Pancreas (tissue), 10 donors: Measurements from ENCODE around the gene ARFGAP1. TPM values are rescaled to one million over a fixed set of nuclear protein-coding genes. Genes with fewer than 3 reads are reported as not detected.

Source experiments
- ATAC-seq, 4 donors: fragments of 200-7000 bp; cut with Tn5 transposase; one replicate each; pipeline versions ENCODE4 v1.8.0 to v1.9.1; 2020; ENCODE audit warnings: mild to moderate bottlenecking in 4 of 4, moderate library complexity in 4 of 4
- DNase-seq, 6 donors: peaks; one replicate each; pipeline ENCODE4 v3.0.0-alpha.2; 2020
- FAIRE-seq: peaks from 2 replicates; lab custom pipeline; 2012; peaks lifted over from hg19 to GRCh38; lab: Jason Lieb, UNC
- H3K27ac ChIP-seq, 4 donors: fragments of 200-600 bp; sonication (generic); 1 replicate in 3 of 4; 2 replicates in 1 of 4; pipeline versions ENCODE4 v1.5.0 to v1.8.0; 2020
- H3K27me3 ChIP-seq, 4 donors: fragments of 200-600 bp; one replicate each; pipeline ENCODE4 v1.8.0; 2021
- H3K36me3 ChIP-seq, 3 donors: fragments of 200-600 bp; sonication (generic) in 1 of 3; one replicate each; pipeline versions ENCODE4 v1.5.0 to v1.8.0; 2020 to 2021
- H3K4me1 ChIP-seq, 3 donors: fragments of 200-600 bp; one replicate each; pipeline ENCODE4 v1.8.0; 2021
- H3K4me3 ChIP-seq, 4 donors: fragments of 200-600 bp; sonication (generic) in 2 of 4; one replicate each; pipeline versions ENCODE4 v1.5.0 to v1.8.0; 2020 to 2021
- H3K9me3 ChIP-seq, 4 donors: fragments of 200-600 bp; one replicate each; pipeline ENCODE4 v1.8.0; 2021
- WGBS, 2 donors: extraction: QIAGEN DNeasy Blood & Tissue Kit; methylation state at CpG; one replicate each; pipeline ENCODE4 v1.1.7; 2013; 5-methylcytosine and 5-hydroxymethylcytosine counted together
- intact Hi-C, 3 donors: fragments of 100-400 bp; cut with DNase I; formaldehyde crosslinking; loops; one replicate each; pipeline versions ENCODE4 v1.11.1 to v1.14.2; 2022
- polyA plus RNA-seq, 2 donors: library from polyadenylated mRNA; stranded (reverse); fragments of 200-250 nt; gene quantifications; one replicate each; pipeline ENCODE4 v1.2.3, GENCODE V29; 2013
- total RNA-seq, 6 donors: library from RNA; stranded (reverse); fragmentation: NEBNext Ultra II Directional in 4 of 6; extraction: Animal tissue kit (Norgen Biotek cat#: 25700) in 4 of 6; gene quantifications; one replicate each; pipeline versions ENCODE4 v1.2.1 to v1.2.4, GENCODE V29; 2021 to 2023
- TF ChIP-seq, protein P1 (sequence below), 4 donors: fragments of 200-600 bp; sonication (generic) in 3 of 4; IDR thresholded peaks; one replicate each; pipeline versions ENCODE4 v1.5.0 to v1.8.0; 2021; ENCODE audit warnings: antibody characterized with exemption in 4 of 4
- donor health status: healthy with polysubstance abuse.
- donor health status: DM: no; HTN: no; CAD: no; lungs with moderate emphysema.
- donor health status: DM: no; HTN: no; CAD: no.
- donor health status: control.
- donor health status: control.
- donor health status: Bipolar disorder and iron deficiency.
- donor health status: DM: yes; HTN: yes; CAD: no.
- donor health status: DM: no; HTN: no; CAD: no.
- donor health status: DM: no; HTN: no; CAD: no.
- donor health status: DM: yes; HTN: yes; CAD: no.

The ARFGAP1 gene
- total and polyA plus RNA-seq, 8 donors, result 34.0 to 251 (median 53.3) TPM

DNA sequence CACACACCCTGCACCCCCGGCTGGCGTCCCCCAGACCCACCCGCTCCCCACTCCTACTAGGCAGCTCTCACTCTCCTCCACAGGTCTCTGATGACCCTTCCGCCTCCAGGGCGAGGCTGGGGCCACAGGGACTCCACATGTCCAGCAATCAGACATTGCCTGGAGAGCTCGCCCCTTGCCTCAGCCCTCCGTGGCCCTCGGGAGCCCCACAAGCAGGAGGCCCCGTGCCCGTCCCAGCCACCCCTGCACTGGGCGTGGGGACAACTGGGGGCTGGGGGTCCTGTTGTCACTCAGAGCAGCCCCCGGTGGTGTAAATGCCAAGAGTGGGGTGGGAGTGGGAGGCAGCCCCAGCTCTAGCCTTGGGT is 21.9 kb downstream of the ARFGAP1 start:
- TF ChIP-seq, protein P1, sequence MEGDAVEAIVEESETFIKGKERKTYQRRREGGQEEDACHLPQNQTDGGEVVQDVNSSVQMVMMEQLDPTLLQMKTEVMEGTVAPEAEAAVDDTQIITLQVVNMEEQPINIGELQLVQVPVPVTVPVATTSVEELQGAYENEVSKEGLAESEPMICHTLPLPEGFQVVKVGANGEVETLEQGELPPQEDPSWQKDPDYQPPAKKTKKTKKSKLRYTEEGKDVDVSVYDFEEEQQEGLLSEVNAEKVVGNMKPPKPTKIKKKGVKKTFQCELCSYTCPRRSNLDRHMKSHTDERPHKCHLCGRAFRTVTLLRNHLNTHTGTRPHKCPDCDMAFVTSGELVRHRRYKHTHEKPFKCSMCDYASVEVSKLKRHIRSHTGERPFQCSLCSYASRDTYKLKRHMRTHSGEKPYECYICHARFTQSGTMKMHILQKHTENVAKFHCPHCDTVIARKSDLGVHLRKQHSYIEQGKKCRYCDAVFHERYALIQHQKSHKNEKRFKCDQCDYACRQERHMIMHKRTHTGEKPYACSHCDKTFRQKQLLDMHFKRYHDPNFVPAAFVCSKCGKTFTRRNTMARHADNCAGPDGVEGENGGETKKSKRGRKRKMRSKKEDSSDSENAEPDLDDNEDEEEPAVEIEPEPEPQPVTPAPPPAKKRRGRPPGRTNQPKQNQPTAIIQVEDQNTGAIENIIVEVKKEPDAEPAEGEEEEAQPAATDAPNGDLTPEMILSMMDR (IDR thresholded peaks at IDR 0.05), result no peak
- Histone ChIP-seq H3K27me3 (peaks cover 0 to 9% (median 0%) of the 10 kb centered on the region in 4 donors), H3K36me3 (no peaks in the 10 kb centered on the region), H3K27ac (no peak overlapping the region), H3K4me1 (no peaks in the 10 kb centered on the region), H3K4me3 (no peak overlapping the region), H3K9me3 (no peaks in the 10 kb centered on the region)
- DNase-seq (peak in 2 of 6 donors; percentile 17 to 70), FAIRE-seq (no peak), ATAC-seq (no peak)
- intact Hi-C loops, result no loop called here
- 66 to 78% methylated on average over 12 of the region's 12 CpGs for WGBS, 2 donors

DNA sequence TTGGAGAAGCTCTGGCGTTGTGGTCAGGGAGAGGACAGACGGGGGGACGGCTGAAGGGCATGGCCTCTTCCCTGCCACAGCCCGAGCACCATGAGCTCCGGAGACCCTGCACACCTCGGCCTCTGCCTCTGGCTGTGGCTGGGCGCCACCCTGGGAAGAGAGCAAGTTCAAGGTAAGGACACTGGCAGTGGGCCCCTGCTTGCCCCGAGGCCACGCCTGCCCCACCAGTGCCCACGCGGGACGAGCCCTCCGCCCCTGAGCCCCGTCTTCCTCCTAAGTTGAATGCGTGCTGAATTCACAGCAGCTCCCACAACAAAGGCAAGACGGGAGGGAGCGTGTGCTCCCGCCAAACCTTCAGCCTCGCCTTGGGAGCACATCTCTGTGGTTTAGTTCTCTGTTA is 22.4 kb downstream of the ARFGAP1 start:
- Histone ChIP-seq H3K9me3 (no peaks in the 10 kb centered on the region), H3K27me3 (peaks cover 0 to 9% (median 0%) of the 10 kb centered on the region in 4 donors)
- ATAC-seq, result no peak

DNA sequence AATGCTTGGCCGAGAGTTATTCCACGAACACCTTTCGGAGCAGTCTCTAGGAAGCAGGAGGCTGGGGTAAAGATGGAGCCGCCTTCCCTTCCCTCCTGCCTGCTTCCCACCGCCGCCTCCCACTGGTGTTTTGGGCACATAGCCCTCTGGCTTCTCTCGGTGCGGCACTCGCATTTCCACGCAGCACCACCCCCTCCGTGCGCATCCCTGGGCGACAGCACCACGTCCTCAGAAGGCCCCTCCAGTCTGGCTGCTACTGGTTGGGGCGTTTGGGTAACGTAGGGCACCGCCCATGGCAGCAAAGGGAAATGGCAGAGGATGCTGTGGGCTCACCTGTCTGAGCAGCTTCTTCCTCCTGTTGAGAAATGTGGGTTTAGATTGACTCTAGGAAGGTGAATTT is 22.8 kb downstream of the ARFGAP1 start:
- TF ChIP-seq, protein P1 (IDR thresholded peaks at IDR 0.05), result no peak
- Histone ChIP-seq H3K27ac (no peak overlapping the region), H3K4me1 (no peaks in the 10 kb centered on the region), H3K27me3 (peaks cover 0 to 9% (median 0%) of the 10 kb centered on the region in 4 donors), H3K36me3 (no peaks in the 10 kb centered on the region), H3K9me3 (no peaks in the 10 kb centered on the region), H3K4me3 (no peak overlapping the region)
- intact Hi-C loops, result no loop called here
- FAIRE-seq, result no peak
- WGBS, 2 donors, result 18 to 20% methylated on average over 17 of the region's 17 CpGs
- peak in 2 of 6 donors; percentile 5 to 40 for DNase-seq
- ATAC-seq, result no peak

More for the DNA sequence above, 22.4 kb downstream of the ARFGAP1 start:
- DNase-seq (peak in 2 of 6 donors; percentile 16 to 70), FAIRE-seq (no peak)
- H3K4me3 ChIP-seq, result no peak overlapping the region
- H3K27ac ChIP-seq, result no peak overlapping the region
- TF ChIP-seq, protein P1 (IDR thresholded peaks at IDR 0.05), result no peak
- no peaks in the 10 kb centered on the region for H3K4me1 ChIP-seq
- H3K36me3 ChIP-seq, result no peaks in the 10 kb centered on the region
- intact Hi-C loops, result no loop called here
- 22 to 26% methylated on average over 19 of the region's 19 CpGs for WGBS, 2 donors

DNA sequence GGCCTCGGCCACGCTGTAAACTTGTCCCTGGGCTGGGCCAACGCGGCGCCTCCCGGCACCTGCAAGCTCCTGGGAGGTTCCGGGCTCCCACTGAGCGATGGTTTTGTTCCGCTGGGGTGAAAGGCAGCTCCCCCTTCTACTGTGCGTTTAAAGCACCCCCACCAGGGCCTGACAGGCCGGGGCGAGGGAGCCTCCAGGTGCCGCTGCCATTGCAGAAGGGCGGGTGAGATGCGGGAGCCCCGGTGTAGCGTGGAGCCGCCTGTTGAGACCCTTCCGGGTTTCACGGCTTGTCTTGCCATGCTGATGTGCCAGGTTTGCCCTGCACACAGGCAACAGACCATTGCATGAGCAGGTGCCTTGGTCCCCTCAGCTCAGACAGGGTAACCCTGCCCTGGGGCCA is 23.2 kb downstream of the ARFGAP1 start:
- TF ChIP-seq, protein P1 (IDR thresholded peaks at IDR 0.05), result no peak
- FAIRE-seq, result no peak
- Histone ChIP-seq H3K27me3 (peaks cover 0 to 9% (median 0%) of the 10 kb centered on the region in 4 donors), H3K9me3 (no peaks in the 10 kb centered on the region), H3K4me1 (no peaks in the 10 kb centered on the region), H3K36me3 (no peaks in the 10 kb centered on the region), H3K4me3 (no peak overlapping the region), H3K27ac (no peak overlapping the region)
- WGBS, 2 donors, result 11 to 12% methylated on average over 20 of the region's 20 CpGs
- no peak for ATAC-seq
- DNase-seq, result peak in 2 of 6 donors; percentile 11 to 39
- intact Hi-C loops, result no loop called here

- intact Hi-C loops, result no loop called here
- no peak for ATAC-seq
- TF ChIP-seq, protein P1 (IDR thresholded peaks at IDR 0.05), result no peak
- no peak for FAIRE-seq
- H3K4me3 ChIP-seq, result no peak overlapping the region
- no peak overlapping the region for H3K27ac ChIP-seq
- peaks cover 0 to 9% (median 0%) of the 10 kb centered on the region in 4 donors for H3K27me3 ChIP-seq
- peak in 1 of 6 donors; percentile 69 for DNase-seq
- no peaks in the 10 kb centered on the region for H3K36me3 ChIP-seq
- H3K9me3 ChIP-seq, result no peaks in the 10 kb centered on the region
- H3K4me1 ChIP-seq, result no peaks in the 10 kb centered on the region
- WGBS, 2 donors, result 18 to 23% methylated on average over 17 to 18 of the region's 18 CpGs
Observed at GRCh38 chr20:63296531-63297299, 24.1 kb downstream of the ARFGAP1 start.
